Measurements from ENCODE around the gene HS6ST2.

- TF ChIP-seq CTCF (IDR thresholded peaks at IDR 0.05; ENCODE audit: low read depth, low read length, poor library complexity, severe bottlenecking) (no peak), EZH2phosphoT487 (IDR thresholded peaks at IDR 0.05; ENCODE audit: borderline replicate concordance, low read length) (no peak)
Observed at GRCh38 chrX:132855780-132856341, 102.6 kb downstream of the HS6ST2 start.

All from DOHH2 (cell line).